Bone marrow (tissue), 2 donors: ENCODE data around the gene XK.
A peak's percentile ranks its signal among the peaks of the same experiment; 100 is the strongest.
"Not testable (repeated sequence)": the region's sequence is repeated elsewhere in the genome, so short reads cannot be mapped to it uniquely, and the experiment has no call there.

Experiments
- DNase-seq, 2 donors: peaks; one replicate each; lab custom pipeline; 2025; lab: John Stamatoyannopoulos, UW

Gene XK

DNA sequence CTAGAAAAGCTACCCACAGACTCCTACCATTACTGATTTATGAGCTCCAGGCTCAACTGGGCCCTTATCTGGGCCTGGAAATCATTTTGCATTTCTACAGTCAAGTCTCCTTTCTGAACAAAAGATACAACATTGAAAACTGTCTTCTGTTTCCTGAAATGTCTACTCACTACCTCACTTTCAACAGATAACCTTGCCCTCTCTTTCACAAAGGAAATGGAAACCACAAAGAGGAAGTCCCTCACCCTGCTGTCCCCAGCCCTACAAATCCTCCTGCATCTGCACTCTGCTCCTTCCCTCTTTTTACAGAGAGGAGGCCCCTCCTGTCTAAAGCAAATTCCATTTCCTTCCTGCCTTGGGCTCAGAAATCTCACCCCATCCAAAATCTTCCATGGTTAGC lies 69.4 kb downstream of the XK start:
- DNase-seq: peak in 1 of 2 donors; percentile 76

DNA sequence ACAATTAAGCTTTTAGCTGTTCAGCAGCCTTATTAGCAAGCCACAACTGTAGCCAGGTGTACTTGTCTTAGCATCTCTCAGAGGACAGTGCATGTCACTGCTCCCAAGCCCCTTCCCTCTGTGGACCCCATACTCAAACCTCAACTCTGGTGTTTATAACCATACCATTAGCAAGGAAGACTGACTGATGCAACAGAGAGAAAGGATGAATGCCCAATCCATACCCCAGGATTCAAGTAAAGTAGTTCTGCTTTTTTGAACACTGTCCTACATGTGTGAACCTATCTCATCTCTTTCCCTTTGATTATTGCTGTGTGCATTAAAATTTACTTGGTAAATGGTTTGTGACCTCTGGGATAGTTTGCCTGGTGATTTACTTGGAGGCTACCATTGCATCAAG lies 71.5 kb downstream of the XK start:
- no peak for DNase-seq

- no peak for DNase-seq
Measured at GRCh38 chrX:37759351-37759750, 73.8 kb downstream of the XK start.

DNA sequence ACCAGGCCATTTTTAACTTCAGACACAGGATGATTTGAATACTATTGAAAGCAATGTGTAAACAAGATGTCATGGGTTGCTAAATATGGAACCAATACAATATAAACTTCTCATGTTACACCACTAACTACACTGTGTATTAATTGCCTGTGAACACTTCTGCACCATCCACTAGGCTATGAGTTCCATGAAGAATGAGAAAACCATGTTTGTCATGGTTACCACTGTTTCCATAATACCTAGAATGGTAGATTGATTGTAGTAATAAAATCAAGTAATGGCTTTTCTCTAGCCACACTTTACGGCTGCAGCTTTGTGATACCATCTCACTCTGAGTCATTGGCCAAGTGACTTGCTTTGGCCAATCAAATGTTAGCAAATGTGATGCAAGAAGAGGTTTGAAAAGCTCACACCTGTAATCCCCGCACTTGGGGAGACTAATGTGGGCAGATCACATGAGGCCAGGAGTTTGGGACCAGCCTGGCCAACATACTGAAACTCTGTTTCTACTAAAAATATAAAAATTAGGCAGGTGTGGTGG lies 74.4 kb downstream of the XK start:
- DNase-seq: no peak

DNA sequence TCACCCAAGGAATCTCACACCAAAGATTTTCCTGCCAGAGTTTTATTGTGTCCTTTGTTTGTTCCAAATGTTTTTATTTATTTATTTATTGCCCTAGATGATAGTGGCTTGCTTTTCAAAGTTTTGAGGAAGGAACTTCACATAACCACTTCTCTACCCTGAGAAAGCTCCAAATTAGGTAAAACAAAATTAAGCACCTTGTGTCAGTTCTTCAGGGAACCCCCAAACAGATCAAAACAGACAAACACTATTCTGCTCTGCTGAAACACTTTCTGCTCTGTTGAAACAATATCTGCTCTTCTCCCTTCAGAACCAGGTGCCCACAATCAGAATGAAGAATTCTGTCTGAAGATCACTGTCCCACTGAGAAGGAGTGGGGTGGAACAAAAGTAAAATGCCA lies 77.8 kb downstream of the XK start:
- DNase-seq: no peak

GRCh38 chrX:37765507-37765906 lies 79.9 kb downstream of the XK start:
- DNase-seq: peak in 1 of 2 donors; percentile 83

GRCh38 chrX:37767430-37767829 lies 81.8 kb downstream of the XK start:
- DNase-seq: no peak

GRCh38 chrX:37768866-37769265 lies 83.3 kb downstream of the XK start:
- DNase-seq: not testable (repeated sequence)

GRCh38 chrX:37776283-37776986 lies 90.8 kb downstream of the XK start:
- DNase-seq: no peak

- DNase-seq: no peak
Measured at GRCh38 chrX:37776987-37777325, 91.4 kb downstream of the XK start.

DNA sequence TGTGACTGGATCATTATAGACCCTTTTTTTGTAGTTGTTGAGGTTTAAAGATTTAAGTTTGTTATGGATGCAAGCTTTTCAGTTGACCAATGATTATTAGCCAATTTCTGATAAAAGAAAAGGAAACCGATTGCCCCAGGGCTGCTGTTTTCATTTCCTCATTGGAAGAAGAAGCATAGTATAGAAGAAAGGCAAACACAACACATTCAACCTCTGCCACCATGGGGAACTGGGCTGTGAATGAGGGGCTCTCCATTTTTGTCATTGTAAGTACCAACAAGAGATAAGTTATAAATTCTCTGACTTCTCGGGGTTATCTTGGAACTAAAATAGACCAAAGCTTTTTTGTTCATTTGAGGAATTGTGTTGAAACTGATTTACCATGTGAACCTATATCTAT lies 94.3 kb downstream of the XK start, which contains the start of gene CYBB:
TSS of gene CYBB (plus strand) at position 203 of the 400 bp plus-strand sequence. CDS start at position 222, 19 bp downstream.
- DNase-seq: no peak

DNA sequence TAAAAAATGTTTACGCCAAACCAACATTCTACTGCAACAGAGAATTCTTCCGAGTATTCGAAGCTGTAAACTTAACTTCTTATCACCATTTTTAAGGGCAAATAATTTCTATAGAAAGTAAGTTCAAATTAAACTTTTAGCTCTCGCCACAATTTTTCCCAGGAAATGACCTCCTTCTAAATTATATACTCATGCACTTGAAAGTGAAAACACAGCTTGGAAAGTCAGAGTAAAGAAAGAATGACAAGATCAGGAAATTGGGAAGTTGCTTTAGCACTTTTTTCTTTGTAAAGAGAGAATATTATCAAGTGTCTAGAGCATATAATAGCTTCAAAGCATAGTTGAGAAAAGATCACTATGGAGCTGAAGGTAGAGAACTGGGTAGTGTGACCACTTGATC lies 95.5 kb downstream of the XK start:
- no peak for DNase-seq
